ENCODE measurements around the gene CPSF3. TPM values are rescaled to one million over a fixed set of nuclear protein-coding genes. Genes with fewer than 3 reads are reported as not detected.

Gene CPSF3
- total RNA-seq, 1 donor from 2014 or later, result 23.2 TPM

DNA sequence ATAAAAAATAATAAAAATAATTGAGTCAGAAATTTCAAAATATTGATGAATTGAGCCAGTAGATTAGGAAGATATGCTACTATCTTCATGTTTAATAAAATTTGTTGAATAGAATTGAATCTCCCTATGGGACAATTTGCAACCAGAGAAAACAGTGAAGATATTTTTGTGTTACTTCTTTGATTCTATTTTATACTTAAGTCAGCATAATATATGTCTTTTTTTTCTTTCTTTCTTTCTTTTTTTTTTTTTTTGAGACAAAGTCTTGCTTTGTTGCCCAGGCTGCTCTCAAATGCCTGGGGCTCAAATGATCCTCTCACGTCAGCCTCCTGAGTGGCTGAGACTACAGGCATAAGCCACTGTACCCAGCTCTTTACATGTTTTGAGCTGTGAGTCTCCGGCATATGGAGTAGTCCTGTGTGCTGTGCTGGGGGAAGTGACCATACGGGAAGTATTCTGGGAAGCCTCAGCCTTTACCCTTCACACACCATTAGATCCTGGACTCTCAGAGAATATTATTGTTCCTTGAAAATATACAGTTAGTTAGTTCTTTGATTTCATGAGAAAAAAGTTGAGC, 37.1 kb downstream of the CPSF3 start:
- Histone ChIP-seq H3K36me3 (peaks cover 28% of the 10 kb centered on the region), H3K9me3 (no peaks in the 10 kb centered on the region), H3K4me3 (no peak overlapping the region), H3K4me1 (no peaks in the 10 kb centered on the region), H3K27ac (no peak overlapping the region), H3K27me3 (no peaks in the 10 kb centered on the region)
- TF ChIP-seq, protein P1, sequence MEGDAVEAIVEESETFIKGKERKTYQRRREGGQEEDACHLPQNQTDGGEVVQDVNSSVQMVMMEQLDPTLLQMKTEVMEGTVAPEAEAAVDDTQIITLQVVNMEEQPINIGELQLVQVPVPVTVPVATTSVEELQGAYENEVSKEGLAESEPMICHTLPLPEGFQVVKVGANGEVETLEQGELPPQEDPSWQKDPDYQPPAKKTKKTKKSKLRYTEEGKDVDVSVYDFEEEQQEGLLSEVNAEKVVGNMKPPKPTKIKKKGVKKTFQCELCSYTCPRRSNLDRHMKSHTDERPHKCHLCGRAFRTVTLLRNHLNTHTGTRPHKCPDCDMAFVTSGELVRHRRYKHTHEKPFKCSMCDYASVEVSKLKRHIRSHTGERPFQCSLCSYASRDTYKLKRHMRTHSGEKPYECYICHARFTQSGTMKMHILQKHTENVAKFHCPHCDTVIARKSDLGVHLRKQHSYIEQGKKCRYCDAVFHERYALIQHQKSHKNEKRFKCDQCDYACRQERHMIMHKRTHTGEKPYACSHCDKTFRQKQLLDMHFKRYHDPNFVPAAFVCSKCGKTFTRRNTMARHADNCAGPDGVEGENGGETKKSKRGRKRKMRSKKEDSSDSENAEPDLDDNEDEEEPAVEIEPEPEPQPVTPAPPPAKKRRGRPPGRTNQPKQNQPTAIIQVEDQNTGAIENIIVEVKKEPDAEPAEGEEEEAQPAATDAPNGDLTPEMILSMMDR (IDR thresholded peaks at IDR 0.05), result no peak
- ATAC-seq, result no peak
- intact Hi-C loops (cut with DNase I), result no loop called here
- no peak for DNase-seq

DNA sequence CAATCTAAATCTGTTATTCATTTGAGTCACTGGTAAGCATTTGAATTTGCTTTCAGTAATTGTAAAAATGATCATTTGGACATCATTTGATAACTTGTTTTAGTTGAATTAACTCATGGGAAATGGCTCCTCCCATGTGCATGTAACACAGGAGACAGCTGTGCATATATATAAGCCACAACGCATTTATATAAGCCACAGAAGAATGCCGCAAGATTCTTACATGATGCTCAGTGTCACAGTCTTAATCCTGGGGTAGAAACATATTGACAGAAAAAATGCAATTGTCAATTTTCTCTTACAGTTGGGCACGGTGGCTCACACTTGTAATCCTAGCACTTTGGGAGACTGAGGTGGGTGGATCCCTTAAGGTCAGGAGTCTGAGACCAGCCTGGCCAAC, 37.6 kb downstream of the CPSF3 start:
- TF ChIP-seq, protein P1 (IDR thresholded peaks at IDR 0.05), result no peak
- intact Hi-C loops (cut with DNase I), result no loop called here
- Histone ChIP-seq H3K27ac (no peak overlapping the region), H3K4me1 (no peaks in the 10 kb centered on the region), H3K27me3 (no peaks in the 10 kb centered on the region), H3K4me3 (no peak overlapping the region), H3K36me3 (peaks cover 24% of the 10 kb centered on the region), H3K9me3 (no peaks in the 10 kb centered on the region)
- DNase-seq (no peak), ATAC-seq (no peak)

DNA sequence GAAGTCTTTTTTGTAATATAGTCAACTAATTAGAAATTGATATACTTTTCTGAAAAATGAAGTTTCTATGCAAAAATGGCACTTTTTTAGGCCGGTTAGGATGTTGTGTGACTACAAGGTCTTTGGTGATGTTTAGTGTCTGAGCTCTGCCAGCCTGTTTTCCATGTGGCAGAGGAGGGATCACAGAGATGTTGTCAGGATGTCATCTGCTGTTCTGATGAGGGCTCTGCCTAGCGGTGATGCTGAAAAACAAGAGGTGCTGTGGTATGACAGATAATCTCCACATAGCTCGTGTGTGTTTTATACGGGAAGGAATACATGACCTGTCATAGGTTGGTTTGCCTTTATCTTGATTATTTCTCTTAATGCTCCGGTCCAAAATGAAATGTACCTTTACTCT, 38.9 kb downstream of the CPSF3 start:
- TF ChIP-seq, protein P1 (IDR thresholded peaks at IDR 0.05), result no peak
- ATAC-seq (no peak), DNase-seq (no peak)
- Histone ChIP-seq H3K9me3 (no peaks in the 10 kb centered on the region), H3K36me3 (peaks cover 20% of the 10 kb centered on the region), H3K27ac (no peak overlapping the region), H3K4me3 (no peak overlapping the region), H3K27me3 (no peaks in the 10 kb centered on the region), H3K4me1 (no peaks in the 10 kb centered on the region)
- intact Hi-C loops (cut with DNase I), result no loop called here

DNA sequence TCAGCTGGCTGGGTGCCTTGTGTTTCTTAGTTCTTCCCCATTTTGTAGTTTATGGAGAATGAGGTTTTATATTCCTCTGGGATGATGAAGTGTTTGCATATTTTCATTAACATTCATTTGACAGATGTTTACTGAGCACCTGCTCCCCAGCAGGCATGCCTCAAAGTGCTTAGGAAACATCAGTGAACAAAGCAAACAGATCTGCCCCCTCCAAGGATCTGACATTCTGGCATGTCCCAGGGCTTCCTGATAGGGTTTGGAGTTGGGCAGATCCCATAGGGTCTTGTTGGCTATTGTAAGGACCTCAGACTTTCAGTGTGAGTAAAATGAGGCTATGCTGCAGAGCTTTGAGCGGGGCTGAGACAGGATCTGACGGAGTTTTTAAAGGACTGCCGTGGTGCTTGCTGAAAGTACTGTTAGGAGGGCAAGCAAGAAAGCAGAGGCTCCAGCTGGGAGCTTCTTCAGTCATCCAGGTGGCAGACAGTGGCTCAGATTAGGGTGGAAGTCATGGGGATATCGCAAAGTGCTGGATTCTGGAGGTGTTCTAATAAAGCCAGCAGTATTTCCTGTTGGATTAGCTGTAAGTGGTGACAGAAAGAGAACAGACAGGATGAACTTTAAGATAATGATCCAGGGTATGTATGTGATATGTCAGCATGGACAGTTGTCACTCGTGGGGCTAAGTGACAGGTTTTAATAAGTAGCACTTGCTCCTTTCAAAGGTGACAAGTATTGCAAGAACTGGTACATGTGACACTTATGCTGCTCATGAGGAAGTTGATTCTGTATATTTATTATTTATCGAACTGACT, 39.6 kb downstream of the CPSF3 start:
- intact Hi-C loops (cut with DNase I), result no loop called here
- Histone ChIP-seq H3K36me3 (peaks cover 25% of the 10 kb centered on the region), H3K4me1 (no peaks in the 10 kb centered on the region), H3K27ac (no peak overlapping the region), H3K27me3 (no peaks in the 10 kb centered on the region), H3K9me3 (no peaks in the 10 kb centered on the region), H3K4me3 (no peak overlapping the region)
- TF ChIP-seq, protein P1 (IDR thresholded peaks at IDR 0.05), result no peak
- ATAC-seq (no peak), DNase-seq (no peak)

DNA sequence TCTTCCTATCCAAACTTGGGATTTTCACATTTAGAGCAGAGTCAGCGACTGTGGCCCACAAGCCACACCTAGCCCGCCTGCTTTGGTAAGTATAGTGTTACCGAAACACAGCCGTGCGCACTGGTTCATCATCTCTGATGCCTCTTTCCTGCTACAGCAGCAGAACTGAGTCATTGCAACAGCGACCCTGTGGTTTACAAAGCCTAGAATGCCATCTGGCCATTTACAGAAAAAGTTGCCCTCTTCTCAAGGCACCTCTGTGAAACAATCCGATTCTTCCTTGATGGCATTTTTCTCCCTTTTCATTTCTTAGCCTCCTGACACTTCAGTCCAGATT, 40.2 kb downstream of the CPSF3 start:
- ATAC-seq, result peak; percentile 53
- TF ChIP-seq, protein P1 (IDR thresholded peaks at IDR 0.05), result no peak
- Histone ChIP-seq H3K27me3 (no peaks in the 10 kb centered on the region), H3K9me3 (no peaks in the 10 kb centered on the region), H3K36me3 (peaks cover 31% of the 10 kb centered on the region), H3K4me1 (no peaks in the 10 kb centered on the region), H3K4me3 (no peak overlapping the region), H3K27ac (no peak overlapping the region)
- DNase-seq, result no peak
- intact Hi-C loops (cut with DNase I), result no loop called here
